Astrocyte (in vitro differentiated cells and primary cell): ENCODE measurements around the gene FXYD4. TPM values are rescaled to one million over a fixed set of nuclear protein-coding genes. Genes with fewer than 3 reads are reported as not detected.

Source experiments
- DNase-seq: peaks from one replicate; pipeline ENCODE4 v3.0.0-alpha.2; 2010; ENCODE audit warnings: low read depth
- FAIRE-seq: peaks from 2 replicates; lab custom pipeline; 2011; peaks lifted over from hg19 to GRCh38; lab: Jason Lieb, UNC
- H2AFZ ChIP-seq: 2 replicates; pipeline ENCODE4 v1.6.0; 2012; ENCODE audit warnings: low read depth, low read length, inconsistent platforms
- H3K27ac ChIP-seq: 2 replicates; pipeline ENCODE4 v1.5.1; 2011; ENCODE audit warnings: low read depth, low read length, inconsistent platforms
- H3K27me3 ChIP-seq: 2 replicates; pipeline ENCODE4 v1.6.0; 2011; ENCODE audit warnings: low read length, inconsistent platforms; ENCODE audit not compliant: insufficient read depth
- H3K36me3 ChIP-seq: 2 replicates; pipeline ENCODE4 v1.5.1; 2011; ENCODE audit warnings: low read length, inconsistent platforms; ENCODE audit not compliant: insufficient read depth
- H3K4me1 ChIP-seq: 2 replicates; pipeline ENCODE4 v1.5.1; 2011; ENCODE audit warnings: low read length, inconsistent platforms; ENCODE audit not compliant: insufficient read depth
- H3K4me2 ChIP-seq: 2 replicates; pipeline ENCODE4 v1.6.0; 2012; ENCODE audit warnings: low read length, inconsistent platforms
- H3K4me3 ChIP-seq: 2 replicates; pipeline ENCODE4 v1.5.1; 2011; ENCODE audit warnings: low read depth, mild to moderate bottlenecking, low read length, inconsistent platforms; ENCODE audit not compliant: insufficient read depth
- H3K79me2 ChIP-seq: 2 replicates; pipeline ENCODE4 v1.6.0; 2012; ENCODE audit warnings: mild to moderate bottlenecking, low read length, inconsistent platforms; ENCODE audit not compliant: insufficient read depth
- H3K9ac ChIP-seq: 2 replicates; pipeline ENCODE4 v1.6.0; 2012; ENCODE audit warnings: mild to moderate bottlenecking, low read length, inconsistent platforms
- H3K9me3 ChIP-seq: 2 replicates; pipeline ENCODE4 v1.5.1; 2012; ENCODE audit warnings: low read depth, mild to moderate bottlenecking, low read length, inconsistent platforms; ENCODE audit not compliant: insufficient read depth
- H4K20me1 ChIP-seq: 2 replicates; pipeline ENCODE4 v1.6.0; 2012; ENCODE audit warnings: low read length, inconsistent platforms; ENCODE audit not compliant: insufficient read depth
- H3K27ac Mint-ChIP-seq: one replicate; pipeline ENCODE4 v1.8.0; 2021; ENCODE audit warnings: mild to moderate bottlenecking, mixed read lengths; ENCODE audit not compliant: unreplicated experiment
- H3K27me3 Mint-ChIP-seq: one replicate; pipeline ENCODE4 v1.8.0; 2021; ENCODE audit warnings: low read depth, mixed read lengths; ENCODE audit not compliant: unreplicated experiment
- H3K36me3 Mint-ChIP-seq: one replicate; pipeline ENCODE4 v1.8.0; 2021; ENCODE audit warnings: low read depth, mixed read lengths; ENCODE audit not compliant: unreplicated experiment
- H3K4me1 Mint-ChIP-seq: one replicate; pipeline ENCODE4 v1.8.0; 2021; ENCODE audit warnings: low read depth, mixed read lengths; ENCODE audit not compliant: unreplicated experiment
- H3K4me3 Mint-ChIP-seq: one replicate; pipeline ENCODE4 v1.8.0; 2021; ENCODE audit warnings: mild to moderate bottlenecking, moderate library complexity, mixed read lengths; ENCODE audit not compliant: unreplicated experiment
- H3K9me3 Mint-ChIP-seq: one replicate; pipeline ENCODE4 v1.8.0; 2021; ENCODE audit warnings: mild to moderate bottlenecking, mixed read lengths; ENCODE audit not compliant: unreplicated experiment
- CTCF ChIP-seq: IDR thresholded peaks from 2 replicates; pipeline ENCODE4 v1.5.1; 2011; ENCODE audit warnings: low read depth, mild to moderate bottlenecking, inconsistent platforms, low read length, moderate library complexity; ENCODE audit not compliant: insufficient read depth
- EZH2 ChIP-seq: IDR thresholded peaks from 2 replicates; pipeline ENCODE4 v1.6.1; 2012; ENCODE audit warnings: mild to moderate bottlenecking, low read length, inconsistent platforms; ENCODE audit not compliant: insufficient read depth
- total RNA-seq: library from RNA; stranded (reverse); gene quantifications from 2 replicates; pipeline ENCODE4 v1.2.1, GENCODE V29; 2021

Gene FXYD4
- total RNA-seq, 1 donor from 2014 or later, result not detected

- Histone ChIP-seq H3K27ac (no peak overlapping the region), H3K4me1 (peaks cover 7% of the 10 kb centered on the region), H3K79me2 (no peaks in the 10 kb centered on the region), H3K4me2 (no peak overlapping the region), H4K20me1 (no peaks in the 10 kb centered on the region), H3K9ac (no peak overlapping the region), H3K36me3 (no peaks in the 10 kb centered on the region), H2AFZ (no peak overlapping the region), H3K27me3 (peaks cover 5% of the 10 kb centered on the region), H3K9me3 (no peaks in the 10 kb centered on the region), H3K4me3 (no peak overlapping the region)
- FAIRE-seq, result no peak
- Mint-ChIP-seq H3K9me3 (no peaks in the 10 kb centered on the region), H3K4me1 (peaks cover 8% of the 10 kb centered on the region), H3K27me3 (peaks cover 6% of the 10 kb centered on the region), H3K4me3 (no peak overlapping the region), H3K27ac (no peak overlapping the region), H3K36me3 (no peaks in the 10 kb centered on the region)
- no peak for DNase-seq
- TF ChIP-seq EZH2 (peak; percentile 5), CTCF (no peak)
Observed at GRCh38 chr10:43351301-43351700, 20.1 kb upstream of the FXYD4 start.

GRCh38 chr10:43352951-43353350 lies 18.5 kb upstream of the FXYD4 start:
- H4K20me1 ChIP-seq, result no peaks in the 10 kb centered on the region
- H3K4me3 Mint-ChIP-seq, result no peak overlapping the region
- H3K9me3 Mint-ChIP-seq, result no peaks in the 10 kb centered on the region
- no peak overlapping the region for H3K27ac Mint-ChIP-seq
- H3K4me3 ChIP-seq, result no peak overlapping the region
- no peaks in the 10 kb centered on the region for H3K36me3 ChIP-seq
- H3K4me2 ChIP-seq, result no peak overlapping the region
- FAIRE-seq, result no peak
- no peaks in the 10 kb centered on the region for H3K9me3 ChIP-seq
- H3K27me3 ChIP-seq, result peaks cover 5% of the 10 kb centered on the region
- DNase-seq, result no peak
- H3K4me1 ChIP-seq, result peaks cover 10% of the 10 kb centered on the region
- H3K36me3 Mint-ChIP-seq, result no peaks in the 10 kb centered on the region
- H3K27me3 Mint-ChIP-seq, result peaks cover 6% of the 10 kb centered on the region
- H2AFZ ChIP-seq, result no peak overlapping the region
- H3K79me2 ChIP-seq, result no peaks in the 10 kb centered on the region
- H3K4me1 Mint-ChIP-seq, result peaks cover 8% of the 10 kb centered on the region
- H3K9ac ChIP-seq, result no peak overlapping the region
- TF ChIP-seq CTCF, result no peak
- TF ChIP-seq EZH2, result no peak
- H3K27ac ChIP-seq, result no peak overlapping the region

GRCh38 chr10:43353495-43354329 lies 17.7 kb upstream of the FXYD4 start:
- Histone ChIP-seq H3K4me3 (no peak overlapping the region), H3K9me3 (no peaks in the 10 kb centered on the region), H3K36me3 (no peaks in the 10 kb centered on the region), H3K9ac (no peak overlapping the region), H3K4me1 (peaks cover 10% of the 10 kb centered on the region), H3K79me2 (no peaks in the 10 kb centered on the region), H3K27ac (no peak overlapping the region), H3K4me2 (no peak overlapping the region), H3K27me3 (peaks cover 5% of the 10 kb centered on the region), H2AFZ (no peak overlapping the region), H4K20me1 (no peaks in the 10 kb centered on the region)
- Mint-ChIP-seq H3K36me3 (no peaks in the 10 kb centered on the region), H3K27ac (no peak overlapping the region), H3K4me3 (no peak overlapping the region), H3K27me3 (peaks cover 6% of the 10 kb centered on the region), H3K4me1 (peaks cover 6% of the 10 kb centered on the region), H3K9me3 (no peaks in the 10 kb centered on the region)
- peak; percentile 63 for DNase-seq
- FAIRE-seq, result no peak
- TF ChIP-seq CTCF (no peak), EZH2 (no peak)
